Nephron (organoid): ENCODE results near the gene PALM3.

Source experiments
- H3K27ac Mint-ChIP-seq, 3 experiments: 2 replicates each; pipeline ENCODE4 v1.8.0; 2020; ENCODE audit warnings: mixed read lengths in 3 of 3, mild to moderate bottlenecking in 2 of 3, moderate library complexity in 1 of 3
- H3K27me3 Mint-ChIP-seq: 2 replicates; pipeline ENCODE4 v1.8.0; 2021; ENCODE audit warnings: low read depth, mild to moderate bottlenecking, moderate library complexity, mixed read lengths
- H3K36me3 Mint-ChIP-seq: 2 replicates; pipeline ENCODE4 v1.8.0; 2020; ENCODE audit warnings: low read depth, mixed read lengths
- H3K4me1 Mint-ChIP-seq: 2 replicates; pipeline ENCODE4 v1.8.0; 2020; ENCODE audit warnings: mixed read lengths
- H3K4me3 Mint-ChIP-seq, 3 experiments: 2 replicates each; pipeline ENCODE4 v1.8.0; 2020; ENCODE audit warnings: mild to moderate bottlenecking in 3 of 3, mixed read lengths in 3 of 3, moderate library complexity in 2 of 3
- H3K9me3 Mint-ChIP-seq: 2 replicates; pipeline ENCODE4 v1.8.0; 2020; ENCODE audit warnings: mixed read lengths
- TF ChIP-seq, protein P1 (sequence below), 3 experiments: fragments of 200-600 bp; sonication (generic); IDR thresholded peaks; one replicate each; pipeline ENCODE4 v1.5.0; 2021; ENCODE audit warnings: antibody characterized with exemption in 3 of 3; ENCODE audit not compliant: unreplicated experiment in 3 of 3

Gene PALM3, protein sequence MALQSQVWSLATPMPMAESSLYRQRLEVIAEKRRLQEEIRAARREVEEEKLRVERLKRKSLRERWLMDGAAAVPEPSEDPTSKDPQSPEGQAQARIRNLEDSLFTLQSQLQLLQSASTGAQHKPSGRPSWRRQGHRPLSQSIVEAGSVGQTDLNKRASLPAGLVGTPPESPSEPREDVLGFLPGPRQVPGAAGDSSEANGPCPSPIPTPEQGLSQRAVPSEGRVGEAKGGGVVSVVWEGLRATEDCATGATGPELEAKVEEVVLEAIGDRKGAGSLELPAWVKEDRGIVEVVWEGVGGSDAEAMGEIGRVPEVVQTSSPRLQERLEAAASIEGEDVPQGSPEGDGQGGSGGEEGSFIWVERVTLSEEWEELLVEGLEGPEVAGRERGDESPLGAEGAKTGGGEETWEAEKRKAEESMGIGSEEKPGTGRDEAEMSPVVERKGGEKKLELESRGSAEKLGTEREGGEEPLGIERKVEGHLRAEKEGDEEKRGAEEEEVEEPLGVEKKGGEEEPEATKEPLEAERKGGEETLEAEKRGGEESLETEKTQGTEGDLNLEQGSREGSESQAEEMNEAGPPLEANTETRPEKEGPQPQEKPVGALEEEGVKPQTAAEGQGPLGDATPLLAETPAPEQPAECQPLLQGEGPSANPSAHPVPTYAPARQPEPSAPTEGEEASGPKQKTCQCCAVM

DNA sequence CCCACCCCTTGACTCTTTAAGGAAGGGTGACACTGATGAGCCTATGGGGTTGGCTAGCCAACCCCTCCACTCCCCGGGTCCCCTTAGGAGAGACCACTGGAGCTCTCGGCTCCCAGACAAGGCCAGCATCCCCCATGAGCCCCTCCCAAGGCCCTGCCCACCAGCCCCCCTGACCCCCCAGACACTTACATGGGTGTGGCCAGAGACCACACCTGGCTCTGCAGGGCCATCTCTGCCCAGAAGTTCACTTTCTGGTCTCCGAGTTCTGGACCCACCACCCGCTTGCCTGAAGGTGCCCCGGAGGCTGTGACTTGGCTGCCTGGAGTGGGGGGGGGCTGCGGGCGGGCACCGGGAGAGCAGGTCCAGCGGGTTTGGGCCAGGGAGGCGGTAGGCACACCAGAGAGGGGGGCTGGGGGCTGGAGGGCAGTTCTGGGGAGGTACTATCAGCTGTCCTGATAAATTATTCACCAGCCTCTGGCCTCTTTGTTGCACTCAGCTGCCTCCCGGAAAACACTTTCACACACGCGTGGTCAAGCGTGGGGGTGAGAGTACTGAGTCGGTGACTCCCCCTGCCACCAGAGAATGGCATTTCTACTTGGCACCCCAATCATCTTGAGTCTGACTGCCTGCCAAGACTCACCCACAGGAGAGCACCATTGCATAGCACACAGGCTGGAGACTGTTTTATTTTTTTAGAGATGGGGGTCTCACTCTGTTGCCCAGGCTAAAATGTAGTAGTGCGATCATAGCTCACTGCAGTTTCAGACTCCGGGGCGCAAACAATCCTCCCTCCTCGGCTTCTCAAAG lies at the start of gene PALM3:
TSS of gene PALM3 (minus strand) at position 326 of the 807 bp plus-strand sequence. CDS start at position 230, 96 bp downstream.
- peak within 1 kb of the TSS; percentile 6 to 23 (median 12) for H3K4me3 Mint-ChIP-seq
- H3K27ac Mint-ChIP-seq, result peak within 1 kb of the TSS in 2 of 3 experiments; percentile 23 to 72
- TF ChIP-seq, protein P1, sequence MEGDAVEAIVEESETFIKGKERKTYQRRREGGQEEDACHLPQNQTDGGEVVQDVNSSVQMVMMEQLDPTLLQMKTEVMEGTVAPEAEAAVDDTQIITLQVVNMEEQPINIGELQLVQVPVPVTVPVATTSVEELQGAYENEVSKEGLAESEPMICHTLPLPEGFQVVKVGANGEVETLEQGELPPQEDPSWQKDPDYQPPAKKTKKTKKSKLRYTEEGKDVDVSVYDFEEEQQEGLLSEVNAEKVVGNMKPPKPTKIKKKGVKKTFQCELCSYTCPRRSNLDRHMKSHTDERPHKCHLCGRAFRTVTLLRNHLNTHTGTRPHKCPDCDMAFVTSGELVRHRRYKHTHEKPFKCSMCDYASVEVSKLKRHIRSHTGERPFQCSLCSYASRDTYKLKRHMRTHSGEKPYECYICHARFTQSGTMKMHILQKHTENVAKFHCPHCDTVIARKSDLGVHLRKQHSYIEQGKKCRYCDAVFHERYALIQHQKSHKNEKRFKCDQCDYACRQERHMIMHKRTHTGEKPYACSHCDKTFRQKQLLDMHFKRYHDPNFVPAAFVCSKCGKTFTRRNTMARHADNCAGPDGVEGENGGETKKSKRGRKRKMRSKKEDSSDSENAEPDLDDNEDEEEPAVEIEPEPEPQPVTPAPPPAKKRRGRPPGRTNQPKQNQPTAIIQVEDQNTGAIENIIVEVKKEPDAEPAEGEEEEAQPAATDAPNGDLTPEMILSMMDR (IDR thresholded peaks at IDR 0.05; ENCODE audit: unreplicated experiment in 3 of 3), result no peak
- H3K36me3 Mint-ChIP-seq, result no peaks in the 10 kb centered on the region
- H3K4me1 Mint-ChIP-seq, result peaks cover 4% of the 10 kb centered on the region
- no peaks in the 10 kb centered on the region for H3K9me3 Mint-ChIP-seq
- H3K27me3 Mint-ChIP-seq, result peaks cover 43% of the 10 kb centered on the region

DNA sequence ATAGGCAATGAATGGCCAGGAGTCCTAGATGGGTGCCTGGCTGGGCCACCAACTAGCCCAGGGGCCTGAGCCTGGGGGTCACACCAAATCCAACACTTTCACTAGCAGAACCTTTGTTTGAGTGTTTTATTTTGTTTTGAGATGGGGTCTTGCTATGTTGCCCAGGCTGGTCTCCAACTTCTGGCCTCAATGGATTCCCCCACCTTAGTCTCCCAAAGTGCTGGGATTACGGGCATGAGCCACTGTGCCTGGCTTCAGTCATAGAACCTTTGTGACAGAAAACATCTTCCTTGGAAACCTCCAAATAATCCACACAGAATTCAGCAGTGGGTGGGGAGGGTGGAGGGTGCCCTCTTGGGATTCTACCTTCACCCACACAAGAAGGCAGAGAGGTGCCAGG lies 49.6 kb upstream of the PALM3 start:
- Mint-ChIP-seq H3K9me3 (no peaks in the 10 kb centered on the region), H3K36me3 (peaks cover 11% of the 10 kb centered on the region)

DNA sequence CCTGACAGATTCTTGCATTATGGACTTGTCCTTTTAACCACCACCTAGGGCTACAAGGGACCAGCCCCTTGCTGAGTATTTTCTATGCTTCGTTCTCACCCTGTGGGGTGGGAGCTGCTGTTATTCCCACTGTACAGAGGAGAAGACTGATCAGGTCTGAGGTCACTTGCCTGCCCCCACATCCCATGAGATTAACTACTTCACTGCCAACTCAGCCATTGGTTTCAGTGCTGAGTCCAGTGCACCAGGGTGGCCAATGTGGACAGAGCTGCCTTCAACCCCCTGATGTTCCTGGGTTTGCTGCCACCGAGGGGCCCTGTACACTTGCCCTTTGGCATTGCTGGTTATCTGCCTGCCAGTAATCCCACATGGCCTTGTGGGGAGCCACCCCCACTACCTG lies 48.8 kb upstream of the PALM3 start:
- TF ChIP-seq, protein P1 (IDR thresholded peaks at IDR 0.05; ENCODE audit: unreplicated experiment in 3 of 3), result no peak
- Mint-ChIP-seq H3K4me1 (peaks cover 38% of the 10 kb centered on the region), H3K9me3 (no peaks in the 10 kb centered on the region)

More for the DNA sequence above, 49.6 kb upstream of the PALM3 start:
- TF ChIP-seq, protein P1 (IDR thresholded peaks at IDR 0.05; ENCODE audit: unreplicated experiment in 3 of 3), result no peak
- Mint-ChIP-seq H3K27ac (peak overlapping the region in 2 of 3 experiments; percentile 33 to 62), H3K4me3 (no peak overlapping the region), H3K27me3 (no peaks in the 10 kb centered on the region), H3K4me1 (peaks cover 46% of the 10 kb centered on the region)

DNA sequence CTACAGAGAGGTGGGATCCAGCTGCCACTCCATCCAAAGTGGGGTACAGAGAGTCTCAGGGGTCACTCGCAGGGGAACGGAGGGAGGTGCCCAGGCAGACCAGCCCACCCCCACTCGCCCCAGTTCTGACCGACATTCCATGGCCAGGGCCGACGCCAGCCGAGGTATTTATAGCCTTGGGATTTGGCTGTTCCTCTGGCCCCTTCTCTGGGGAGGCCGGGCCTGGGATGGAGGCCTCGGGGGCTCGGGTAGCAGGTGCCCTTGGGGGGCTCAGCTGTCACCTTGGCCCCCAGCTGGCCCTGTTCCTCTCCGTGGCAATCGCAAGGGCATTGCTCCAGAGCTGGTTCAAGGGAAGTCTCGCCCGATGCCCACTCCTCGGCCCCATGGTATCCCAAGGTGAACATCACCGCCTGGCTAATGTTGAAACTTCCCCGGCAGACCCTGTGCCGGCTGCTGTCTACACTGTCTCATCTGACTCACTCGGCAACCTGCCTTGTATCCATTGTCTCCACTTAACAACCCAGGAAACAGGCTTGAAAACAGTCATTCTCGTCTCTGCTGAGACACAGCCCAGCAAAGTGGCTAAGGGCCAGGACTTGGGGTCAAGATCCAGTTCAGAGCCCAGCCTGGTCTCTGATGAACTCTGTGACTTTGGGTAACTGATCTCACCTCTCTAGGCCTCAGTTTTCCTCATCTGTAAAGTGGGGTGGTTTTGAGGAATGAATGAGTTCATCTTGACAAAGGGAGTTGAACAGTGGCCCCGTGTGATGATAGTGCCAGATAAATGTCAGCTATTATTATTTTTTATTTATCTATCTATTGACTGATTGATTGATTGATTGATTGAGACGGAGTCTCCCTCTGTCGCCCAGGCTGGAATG lies 45.9 kb upstream of the PALM3 start:
- H3K27ac Mint-ChIP-seq, result peak overlapping the region in 1 of 3 experiments; percentile 40
- H3K36me3 Mint-ChIP-seq, result peaks cover 29% of the 10 kb centered on the region
- TF ChIP-seq, protein P1 (IDR thresholded peaks at IDR 0.05; ENCODE audit: unreplicated experiment in 3 of 3), result no peak
- H3K9me3 Mint-ChIP-seq, result no peaks in the 10 kb centered on the region
- H3K4me3 Mint-ChIP-seq, result no peak overlapping the region
- H3K27me3 Mint-ChIP-seq, result no peaks in the 10 kb centered on the region
- peaks cover 15% of the 10 kb centered on the region for H3K4me1 Mint-ChIP-seq

More for the DNA sequence above, 48.8 kb upstream of the PALM3 start:
- Mint-ChIP-seq H3K27me3 (no peaks in the 10 kb centered on the region), H3K36me3 (peaks cover 19% of the 10 kb centered on the region), H3K27ac (peak overlapping the region in 2 of 3 experiments; percentile 62 to 84), H3K4me3 (peak overlapping the region in 1 of 3 experiments; percentile 24)

DNA sequence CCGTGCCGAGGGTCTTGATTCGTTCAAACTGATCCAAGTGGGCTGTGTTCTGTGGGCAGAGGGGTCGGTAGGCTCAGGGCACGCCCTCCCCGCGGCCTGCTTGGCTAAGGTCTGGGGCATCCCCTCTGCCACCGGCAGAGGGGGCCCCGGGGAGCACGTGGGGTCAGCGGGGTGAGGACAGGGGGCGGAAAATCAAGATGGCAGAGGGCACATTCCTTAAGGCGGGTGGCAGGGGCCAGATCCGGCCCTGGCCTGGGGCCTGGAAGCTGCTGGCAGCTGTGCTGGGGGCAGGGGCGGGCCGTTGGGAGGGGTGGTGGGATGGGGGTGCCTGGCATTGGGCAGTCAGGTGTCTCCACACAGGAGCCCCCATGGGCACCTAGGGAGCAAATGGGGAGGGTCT lies 45.0 kb upstream of the PALM3 start:
- Mint-ChIP-seq H3K27ac (no peak overlapping the region), H3K27me3 (no peaks in the 10 kb centered on the region), H3K36me3 (peaks cover 33% of the 10 kb centered on the region), H3K9me3 (no peaks in the 10 kb centered on the region), H3K4me1 (peaks cover 12% of the 10 kb centered on the region), H3K4me3 (no peak overlapping the region)
- TF ChIP-seq, protein P1 (IDR thresholded peaks at IDR 0.05; ENCODE audit: unreplicated experiment in 3 of 3), result no peak
